ENCODE measurements around the gene CDK8. TPM values are rescaled to one million over a fixed set of nuclear protein-coding genes. Genes with fewer than 3 reads are reported as not detected.

Gene CDK8
- 1 to 10 TPM; 3.5 to 6.0 (median 4.2) TPM for polyA plus RNA-seq (ENCODE audit: low read depth in 6 of 6)

DNA sequence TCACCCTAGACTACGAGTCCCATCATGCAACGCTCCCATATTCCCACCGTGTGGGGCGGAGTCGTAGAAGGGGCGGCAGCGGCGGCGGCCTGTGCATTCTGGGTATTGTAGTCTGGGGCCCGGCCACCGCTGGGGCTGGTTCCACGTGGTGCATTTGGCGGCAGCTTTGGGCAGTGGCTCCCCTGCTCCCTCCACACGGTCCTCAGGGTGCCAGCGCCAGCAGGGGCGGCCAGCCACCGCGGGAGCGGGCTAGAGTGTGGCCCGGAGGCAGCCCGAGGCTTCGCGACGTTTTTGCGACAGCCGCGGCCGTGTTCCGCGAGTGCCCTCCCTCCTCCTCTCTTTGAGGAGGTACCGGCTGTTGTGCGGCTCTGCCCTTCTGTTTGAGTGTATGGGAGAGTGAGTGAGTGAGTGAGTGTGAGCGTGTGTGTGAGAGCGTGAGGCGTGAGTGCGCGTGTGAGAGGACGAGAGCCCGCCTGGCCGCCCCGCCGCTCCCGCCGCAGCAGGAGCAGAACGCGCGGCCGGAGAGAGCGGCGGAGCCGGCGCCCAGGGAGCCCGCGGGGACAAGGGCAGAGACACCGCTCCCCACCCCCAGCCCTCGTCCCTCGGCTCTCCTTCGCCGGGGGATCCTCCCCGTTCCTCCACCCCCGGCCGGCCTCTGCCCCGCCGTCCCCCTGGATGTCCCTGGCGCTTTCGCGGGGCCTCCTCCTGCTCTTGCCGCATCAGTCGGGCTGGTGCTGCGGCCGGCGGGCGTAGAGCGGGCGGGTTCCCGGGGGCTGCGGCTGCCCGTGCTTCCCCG lies at the start of gene CDK8:
TSS of gene CDK8 (plus strand) at position 343 of the 796 bp plus-strand sequence. CDS start 513 bp downstream, outside the sequence.
- H3K27me3 Mint-ChIP-seq = no peaks in the 10 kb centered on the region
- ATAC-seq (ENCODE audit: low read depth in 2 of 2) (peak; percentile 85), DNase-seq (peak; percentile 91)
- H3K9me3 Mint-ChIP-seq = no peaks in the 10 kb centered on the region
- peaks cover 17 to 31% (median 29%) of the 10 kb centered on the region in 3 donors for H3K4me1 Mint-ChIP-seq
- H3K4me3 Mint-ChIP-seq = peak within 1 kb of the TSS; percentile 85 to 99 (median 93)
- peaks cover 0 to 8% of the 10 kb centered on the region in 2 donors for H3K36me3 Mint-ChIP-seq
- peak within 1 kb of the TSS; percentile 86 to 94 (median 86) for H3K27ac Mint-ChIP-seq

DNA sequence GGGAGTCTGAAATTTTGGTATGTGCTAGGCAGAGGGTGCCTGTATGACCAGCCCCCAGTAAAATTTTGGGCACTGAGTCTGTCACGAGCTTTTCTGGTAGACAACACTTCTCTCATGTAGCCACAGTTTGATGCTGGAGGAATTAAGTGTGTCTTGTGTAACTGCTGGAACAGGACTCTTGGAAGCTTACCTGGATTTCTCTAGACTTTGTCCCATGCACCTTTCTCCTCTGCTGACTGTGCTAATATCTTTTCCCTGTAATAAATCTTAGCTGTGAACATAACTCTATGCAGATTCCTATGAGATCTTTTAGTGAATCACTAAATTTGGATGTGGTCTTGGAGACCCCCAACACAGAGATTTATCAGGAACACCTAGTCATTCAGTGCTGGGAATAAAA lies 45.6 kb upstream of the CDK8 start:
- peaks cover 18 to 22% of the 10 kb centered on the region in 2 donors for H3K36me3 Mint-ChIP-seq
- ATAC-seq (ENCODE audit: low read depth in 2 of 2) = no peak
- H3K27me3 Mint-ChIP-seq = no peaks in the 10 kb centered on the region
- no peak overlapping the region for H3K4me3 Mint-ChIP-seq
- no peak for DNase-seq
- no peaks in the 10 kb centered on the region for H3K9me3 Mint-ChIP-seq
- H3K4me1 Mint-ChIP-seq = peaks cover 0 to 5% (median 5%) of the 10 kb centered on the region in 3 donors
- no peak overlapping the region for H3K27ac Mint-ChIP-seq

DNA sequence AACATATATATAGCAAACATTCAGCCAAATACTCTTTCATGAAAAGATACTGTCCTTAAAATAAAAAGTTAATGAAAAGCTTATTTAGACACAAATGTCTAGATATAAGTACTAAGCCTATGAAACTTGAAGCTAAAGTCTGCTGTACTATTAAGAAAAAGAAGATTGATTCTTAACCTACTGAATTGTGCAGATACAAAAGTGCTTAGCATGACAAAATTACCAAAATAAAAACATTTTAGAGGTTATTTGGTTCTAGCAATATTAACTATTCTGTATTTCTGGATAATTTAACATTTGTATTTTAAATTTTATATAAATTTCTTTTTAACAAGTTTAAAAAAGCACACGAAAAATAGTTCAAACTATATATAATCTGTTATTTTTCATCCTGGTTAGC lies 40.6 kb upstream of the CDK8 start:
- DNase-seq (no peak), ATAC-seq (ENCODE audit: low read depth in 2 of 2) (no peak)
- H3K9me3 Mint-ChIP-seq = no peaks in the 10 kb centered on the region
- H3K4me1 Mint-ChIP-seq = peaks cover 0 to 12% (median 1%) of the 10 kb centered on the region in 3 donors
- H3K4me3 Mint-ChIP-seq = no peak overlapping the region
- H3K36me3 Mint-ChIP-seq = peaks cover 23 to 36% of the 10 kb centered on the region in 2 donors
- H3K27ac Mint-ChIP-seq = no peak overlapping the region
- H3K27me3 Mint-ChIP-seq = no peaks in the 10 kb centered on the region

DNA sequence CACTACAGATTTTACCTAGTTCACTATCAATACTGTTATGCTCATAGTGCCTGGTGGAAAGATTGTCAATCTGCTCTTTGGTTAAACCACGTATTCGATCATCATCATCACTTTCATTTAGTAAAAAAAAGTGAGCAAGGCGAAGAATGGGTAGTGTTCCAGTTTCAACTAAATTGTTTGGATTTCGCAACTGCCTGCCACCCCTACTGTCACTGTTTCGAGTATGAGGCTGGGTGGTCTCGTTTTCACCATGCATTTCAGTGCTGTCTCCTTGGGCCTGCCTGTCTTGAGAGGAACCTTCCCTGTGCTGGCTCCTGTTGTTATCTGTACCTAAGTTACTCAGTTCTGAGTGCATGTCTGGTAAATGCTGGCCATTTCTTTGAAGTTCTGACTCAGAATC lies 39.9 kb upstream of the CDK8 start:
- Mint-ChIP-seq H3K4me3 (peak overlapping the region in 1 of 8 donors; percentile 21), H3K4me1 (peaks cover 0 to 12% (median 1%) of the 10 kb centered on the region in 3 donors), H3K36me3 (peaks cover 16 to 32% of the 10 kb centered on the region in 2 donors), H3K9me3 (no peaks in the 10 kb centered on the region), H3K27me3 (no peaks in the 10 kb centered on the region), H3K27ac (peak overlapping the region in 2 of 6 donors; percentile 50 to 67)
- no peak for ATAC-seq (ENCODE audit: low read depth in 2 of 2)
- DNase-seq = no peak

DNA sequence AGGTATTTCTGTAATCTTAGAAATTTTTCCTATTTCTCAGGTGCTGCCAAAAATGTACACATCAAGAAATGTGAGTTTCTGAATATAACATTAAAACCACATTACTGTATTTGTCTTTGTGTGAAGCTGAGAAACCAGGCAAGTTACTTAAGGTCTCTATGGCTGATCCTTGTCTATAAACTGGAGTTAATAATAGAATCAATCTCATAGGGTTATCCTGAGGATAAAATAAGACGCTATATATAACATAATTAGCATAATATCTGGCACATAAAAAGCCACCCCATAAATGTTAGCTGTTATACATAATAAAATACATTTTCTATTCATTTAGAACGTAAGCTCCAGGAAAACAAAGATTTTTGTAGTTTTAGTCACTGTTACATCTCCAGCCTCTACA lies 37.9 kb upstream of the CDK8 start:
- DNase-seq = no peak

DNA sequence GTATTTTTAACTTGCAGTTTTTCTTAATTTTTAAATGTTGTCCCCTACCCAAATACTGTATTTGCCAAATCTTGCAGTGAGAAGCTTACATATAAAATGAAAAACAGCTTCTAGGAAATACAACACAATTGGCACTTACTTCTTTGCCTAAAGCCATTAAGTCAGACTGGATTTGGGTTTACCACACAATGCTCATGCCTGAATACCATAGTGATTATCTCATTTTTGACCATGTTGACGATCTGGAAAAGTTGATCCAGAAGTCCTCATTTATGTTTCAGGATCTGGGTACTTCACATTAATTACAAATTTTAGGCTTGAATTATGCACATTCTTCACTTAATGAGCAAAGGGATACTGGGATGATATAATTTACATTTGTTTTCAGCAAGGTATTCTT lies 34.2 kb upstream of the CDK8 start:
- peaks cover 28 to 42% (median 37%) of the 10 kb centered on the region in 3 donors for H3K4me1 Mint-ChIP-seq
- peak overlapping the region in 3 of 8 donors; percentile 44 to 100 (median 98) for H3K4me3 Mint-ChIP-seq
- H3K27me3 Mint-ChIP-seq = no peaks in the 10 kb centered on the region
- peak overlapping the region in 2 of 6 donors; percentile 18 to 94 for H3K27ac Mint-ChIP-seq
- peaks cover 23 to 29% of the 10 kb centered on the region in 2 donors for H3K36me3 Mint-ChIP-seq
- ATAC-seq (ENCODE audit: low read depth in 2 of 2) = no peak
- peaks cover 0 to 1% (median 0%) of the 10 kb centered on the region in 7 donors for H3K9me3 Mint-ChIP-seq
- DNase-seq = no peak

More for the DNA sequence above, 37.9 kb upstream of the CDK8 start:
- H3K27me3 Mint-ChIP-seq = no peaks in the 10 kb centered on the region
- peaks cover 8 to 23% (median 16%) of the 10 kb centered on the region in 3 donors for H3K4me1 Mint-ChIP-seq
- H3K4me3 Mint-ChIP-seq = no peak overlapping the region
- H3K36me3 Mint-ChIP-seq = peaks cover 23 to 36% of the 10 kb centered on the region in 2 donors
- H3K27ac Mint-ChIP-seq = no peak overlapping the region
- no peak for ATAC-seq (ENCODE audit: low read depth in 2 of 2)
- H3K9me3 Mint-ChIP-seq = no peaks in the 10 kb centered on the region

DNA sequence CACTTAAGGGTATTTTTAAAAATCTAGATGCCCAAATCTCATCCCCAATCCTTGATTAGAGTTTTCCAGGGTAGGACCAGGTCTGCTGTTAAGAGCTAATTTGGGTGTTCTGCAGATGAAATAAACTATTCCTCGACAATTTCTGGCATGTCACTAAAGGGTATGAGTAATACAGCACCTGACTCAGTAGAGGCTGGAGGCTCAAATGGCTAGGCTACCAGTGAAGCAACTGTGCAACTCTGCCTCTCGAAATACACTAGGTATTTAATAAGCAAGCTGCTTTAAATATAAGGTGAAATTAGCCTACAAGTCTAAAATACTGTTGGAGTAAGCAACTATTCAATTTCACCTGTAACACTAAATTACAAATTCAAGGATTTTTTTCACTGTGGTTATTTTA lies 33.4 kb upstream of the CDK8 start:
- Mint-ChIP-seq H3K27me3 (peaks cover 2 to 5% (median 4%) of the 10 kb centered on the region in 3 donors), H3K4me3 (peak overlapping the region; percentile 19 to 100 (median 78)), H3K4me1 (peaks cover 28 to 36% (median 36%) of the 10 kb centered on the region in 3 donors), H3K9me3 (peaks cover 0 to 1% (median 0%) of the 10 kb centered on the region in 7 donors), H3K27ac (peak overlapping the region in 1 of 6 donors; percentile 98), H3K36me3 (peaks cover 16 to 22% of the 10 kb centered on the region in 2 donors)
- ATAC-seq (ENCODE audit: low read depth in 2 of 2) (no peak), DNase-seq (no peak)

DNA sequence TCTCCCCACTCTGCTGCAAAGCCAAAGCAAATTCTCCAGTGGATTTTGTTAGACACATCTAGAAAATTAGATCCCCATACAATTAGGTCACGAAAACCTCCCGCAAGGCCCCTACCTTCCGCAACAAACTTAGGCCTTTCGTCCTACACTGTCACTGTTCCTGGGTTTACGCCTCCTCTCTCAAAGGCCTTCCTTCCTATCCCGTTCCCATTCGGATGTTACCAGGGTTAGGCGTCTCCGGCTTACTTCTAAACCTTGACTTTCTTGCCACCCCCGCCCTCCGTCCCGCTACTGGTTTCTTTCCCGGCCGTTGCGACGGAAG lies 32.6 kb upstream of the CDK8 start:
- no peak for ATAC-seq (ENCODE audit: low read depth in 2 of 2)
- peaks cover 28 to 36% (median 36%) of the 10 kb centered on the region in 3 donors for H3K4me1 Mint-ChIP-seq
- peaks cover 0 to 1% (median 0%) of the 10 kb centered on the region in 7 donors for H3K9me3 Mint-ChIP-seq
- H3K27ac Mint-ChIP-seq = peak overlapping the region; percentile 96 to 100 (median 99)
- peak overlapping the region; percentile 95 to 100 (median 98) for H3K4me3 Mint-ChIP-seq
- peaks cover 4 to 13% (median 7%) of the 10 kb centered on the region in 3 donors for H3K27me3 Mint-ChIP-seq
- no peak for DNase-seq
- peaks cover 16 to 22% of the 10 kb centered on the region in 2 donors for H3K36me3 Mint-ChIP-seq

DNA sequence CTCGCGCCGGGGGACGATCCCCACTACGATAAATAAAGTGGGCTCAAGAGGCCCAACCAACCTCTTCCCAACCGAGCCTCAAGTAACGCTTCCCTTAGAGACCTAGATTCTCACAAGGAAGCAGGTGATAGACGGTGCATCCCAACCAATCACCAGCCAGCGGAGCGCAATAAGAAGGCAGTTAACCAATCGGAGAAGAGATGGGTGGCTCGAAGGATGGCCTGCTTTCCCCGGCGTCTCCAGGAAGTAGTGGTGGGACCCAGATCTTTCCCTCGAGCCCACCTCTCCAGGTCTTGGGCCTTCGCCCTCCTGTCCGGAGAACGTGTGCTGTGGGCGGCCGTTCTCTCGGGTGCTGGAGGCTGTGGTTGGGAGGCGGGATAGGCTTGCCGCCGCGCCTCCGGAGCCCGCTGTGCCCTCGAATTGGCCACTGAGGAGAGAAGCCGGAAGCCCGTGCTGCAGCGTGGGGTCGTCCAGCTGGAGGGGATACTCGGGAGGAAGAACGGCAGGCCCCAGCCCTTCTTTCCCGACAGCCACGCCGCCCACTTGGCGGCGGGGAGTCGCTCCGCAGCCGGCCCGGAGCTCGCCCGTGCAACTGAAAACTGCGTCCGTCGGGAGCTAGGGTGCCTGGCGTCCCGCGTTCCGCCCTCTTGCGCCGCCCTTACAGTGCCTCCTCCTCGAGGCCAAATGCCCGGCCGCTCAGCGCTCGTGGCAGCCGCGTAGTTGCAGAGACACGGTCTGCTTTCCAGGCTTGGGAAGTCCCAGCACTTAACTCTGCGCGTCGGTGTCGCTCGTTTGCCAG lies 32.0 kb upstream of the CDK8 start, which contains the start of gene RNF6:
TSS of gene RNF6 (minus strand) at position 594 of the 799 bp plus-strand sequence. CDS start 2,665 bp downstream, outside the sequence.
- DNase-seq = peak; percentile 87
- Mint-ChIP-seq H3K9me3 (peaks cover 0 to 1% (median 0%) of the 10 kb centered on the region in 7 donors), H3K27ac (peak within 1 kb of the TSS; percentile 96 to 100 (median 99)), H3K4me3 (peak within 1 kb of the TSS; percentile 95 to 100 (median 98)), H3K27me3 (peaks cover 4 to 16% (median 7%) of the 10 kb centered on the region in 3 donors), H3K36me3 (peaks cover 16 to 21% of the 10 kb centered on the region in 2 donors), H3K4me1 (peaks cover 28 to 36% (median 36%) of the 10 kb centered on the region in 3 donors)
- peak; percentile 88 to 89 for ATAC-seq (ENCODE audit: low read depth in 2 of 2)

DNA sequence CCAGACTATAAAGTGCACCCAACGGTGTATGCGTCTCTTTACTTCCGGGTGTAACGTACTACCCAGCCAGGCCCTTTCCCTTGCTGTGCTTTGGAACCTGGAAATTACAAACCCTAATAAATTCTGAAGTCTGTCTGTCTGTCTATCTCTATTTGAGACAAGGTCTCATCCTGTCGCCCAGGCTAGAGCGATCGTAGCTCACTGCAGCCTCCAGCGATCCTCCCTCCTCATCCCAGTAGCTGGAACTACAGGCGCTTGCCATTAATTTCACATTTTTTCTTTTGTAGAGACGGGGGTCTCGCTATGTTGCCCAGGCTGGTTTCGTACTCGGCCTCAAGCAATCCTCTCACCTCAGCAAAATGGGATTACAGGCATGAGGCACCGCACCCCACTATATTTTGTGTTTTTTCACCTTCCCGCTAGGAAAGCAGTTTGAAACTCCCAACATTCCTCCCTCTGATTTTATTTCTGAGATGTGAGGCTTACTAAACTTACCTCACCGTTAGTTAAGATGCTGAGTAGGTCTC lies 31.3 kb upstream of the CDK8 start:
- Mint-ChIP-seq H3K9me3 (peaks cover 0 to 1% (median 0%) of the 10 kb centered on the region in 7 donors), H3K4me1 (peaks cover 28 to 36% (median 36%) of the 10 kb centered on the region in 3 donors), H3K27ac (peak overlapping the region; percentile 96 to 100 (median 99)), H3K27me3 (peaks cover 6 to 21% (median 7%) of the 10 kb centered on the region in 3 donors), H3K4me3 (peak overlapping the region; percentile 95 to 100 (median 98)), H3K36me3 (peaks cover 16% of the 10 kb centered on the region in 2 donors)
- ATAC-seq (ENCODE audit: low read depth in 2 of 2) = no peak
- no peak for DNase-seq

DNA sequence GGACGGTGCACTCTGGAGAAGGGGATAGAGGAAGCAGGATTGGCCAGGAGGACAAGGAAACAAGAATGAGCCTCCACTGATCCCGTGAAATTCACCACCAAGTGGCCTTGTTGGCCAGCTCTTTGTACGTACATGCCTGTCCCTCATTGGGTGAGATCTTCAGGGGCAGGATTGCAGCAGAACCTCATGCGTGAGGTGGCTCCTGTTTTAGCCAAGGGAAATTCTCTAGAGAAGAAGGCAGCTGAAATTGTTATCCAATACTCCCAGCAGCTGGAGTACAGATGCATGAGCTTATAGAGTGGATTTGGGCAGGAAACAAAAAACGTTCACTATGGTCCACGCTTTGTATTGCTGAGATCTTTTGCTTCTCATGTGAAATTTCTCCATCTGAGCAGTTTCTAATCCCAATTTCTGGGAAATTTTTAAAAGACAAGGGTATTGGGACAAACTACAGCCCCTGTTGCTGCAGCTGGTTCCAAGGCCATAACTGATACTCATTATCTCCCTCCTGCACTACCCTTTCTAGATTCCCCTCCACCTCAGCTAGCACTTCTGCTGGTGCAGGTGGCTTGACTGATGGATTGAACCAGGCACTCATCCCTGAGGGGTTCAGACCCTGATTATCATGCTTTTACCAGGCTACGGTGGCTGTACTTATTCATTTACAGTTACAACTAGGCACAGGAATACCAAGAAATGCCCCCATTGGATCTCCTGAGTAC lies 27.9 kb upstream of the CDK8 start:
- no peak for DNase-seq
- Mint-ChIP-seq H3K36me3 (peaks cover 5 to 9% of the 10 kb centered on the region in 2 donors), H3K4me3 (peak overlapping the region in 1 of 8 donors; percentile 68), H3K9me3 (peaks cover 0 to 1% (median 0%) of the 10 kb centered on the region in 7 donors), H3K4me1 (peaks cover 20 to 21% (median 21%) of the 10 kb centered on the region in 3 donors), H3K27ac (peak overlapping the region in 1 of 6 donors; percentile 8), H3K27me3 (peaks cover 7 to 32% (median 9%) of the 10 kb centered on the region in 3 donors)
- no peak for ATAC-seq (ENCODE audit: low read depth in 2 of 2)

DNA sequence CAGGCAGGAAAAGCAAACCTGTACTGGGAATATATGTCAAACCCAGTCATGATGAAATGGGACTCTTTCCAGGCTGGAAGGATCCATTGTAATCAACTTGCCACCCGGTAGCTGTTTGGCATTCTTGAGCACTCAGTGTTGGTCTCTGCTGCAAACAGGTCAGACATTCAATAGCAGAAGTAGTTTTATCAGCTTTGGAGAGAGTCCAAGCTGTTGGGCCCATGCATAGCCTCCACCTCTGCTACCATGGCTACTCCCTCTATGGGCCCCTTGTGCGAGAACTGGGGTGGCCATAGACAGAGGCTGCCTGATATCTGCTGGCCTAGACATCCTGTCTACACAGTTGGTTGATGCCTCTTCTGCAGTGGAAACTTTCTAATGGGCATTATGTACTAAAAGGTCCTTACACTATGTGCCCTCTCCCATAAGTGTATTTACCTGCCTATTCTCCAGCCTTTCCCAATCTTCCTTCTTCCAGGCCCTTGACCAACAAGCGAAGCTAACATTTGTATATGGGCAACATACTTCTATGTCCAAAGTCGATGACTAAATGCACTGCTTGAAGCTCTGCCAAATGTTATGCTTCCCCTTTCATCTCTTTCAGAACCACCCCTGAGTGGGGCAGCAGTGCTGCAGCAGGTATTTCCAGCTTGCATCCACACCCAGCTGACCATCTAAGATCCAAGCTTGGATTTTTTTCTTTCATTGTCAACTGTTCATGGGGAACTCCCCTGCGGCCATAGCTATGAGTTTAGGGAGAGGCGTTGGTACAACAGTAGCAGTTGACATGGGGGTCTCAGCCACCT lies 26.6 kb upstream of the CDK8 start:
- H3K4me3 Mint-ChIP-seq = peak overlapping the region in 1 of 8 donors; percentile 10
- ATAC-seq (ENCODE audit: low read depth in 2 of 2) (no peak), DNase-seq (no peak)
- H3K9me3 Mint-ChIP-seq = peaks cover 0 to 1% (median 0%) of the 10 kb centered on the region in 7 donors
- no peak overlapping the region for H3K27ac Mint-ChIP-seq
- no peaks in the 10 kb centered on the region for H3K36me3 Mint-ChIP-seq
- H3K4me1 Mint-ChIP-seq = peaks cover 11 to 12% (median 12%) of the 10 kb centered on the region in 3 donors
- peaks cover 7 to 43% (median 15%) of the 10 kb centered on the region in 3 donors for H3K27me3 Mint-ChIP-seq

Measured in naive B cell (primary cell).